ENCODE data around the gene STAU1.

GRCh38 chr20:49097159-49097558, 91.0 kb downstream of the STAU1 start:
- TF ChIP-seq CTCF (IDR thresholded peaks at IDR 0.05) (no peak), POLR2A (IDR thresholded peaks at IDR 0.05) (no peak)

Measured in ovary (tissue), 3 donors.